OCI-LY7 (cell line): ENCODE data around the gene VTI1A. TPM values are rescaled to one million over a fixed set of nuclear protein-coding genes. Genes with fewer than 3 reads are reported as not detected.
"Not testable (repeated sequence)": the region's sequence is repeated elsewhere in the genome, so short reads cannot be mapped to it uniquely, and the experiment has no call there.

Source experiments
- BruUV-seq: library from RNA; stranded (reverse); fragments of 400-500 nt; replicated peaks from 2 replicates; lab custom pipeline; 2021; lab: Mats Ljungman, UMichigan
- CTCF ChIA-PET: fragments of 300-600 bp; sonication (Branson Sonifier 250); formaldehyde crosslinking; loops from one replicate; lab custom pipeline; 2022; ENCODE audit warnings: antibody characterized with exemption; ENCODE audit not compliant: unreplicated experiment; lab: Charles Lee
- POLR2A ChIA-PET: fragments of 300-600 bp; sonication (Branson Sonifier 250); formaldehyde crosslinking; loops from one replicate; lab custom pipeline; 2022; ENCODE audit warnings: antibody characterized with exemption; lab: Charles Lee
- DNase-seq: peaks from one replicate; pipeline ENCODE4 v3.0.0-alpha.2; 2015; ENCODE audit warnings: low spot score
- H2AFZ ChIP-seq: fragments of 200-600 bp; sonication (generic), shearing (Covaris generic); 2 replicates; pipeline ENCODE4 v1.6.1; 2014; ENCODE audit warnings: mild to moderate bottlenecking, antibody characterized with exemption, low read length, moderate library complexity
- H3K27ac ChIP-seq: fragments of 200-600 bp; sonication (generic); 2 replicates; pipeline ENCODE4 v1.5.1; 2014; ENCODE audit warnings: mixed run types, low read depth, mild to moderate bottlenecking, moderate library complexity, low read length, inconsistent platforms; ENCODE audit not compliant: poor library complexity, severe bottlenecking
- H3K36me3 ChIP-seq: fragments of 200-600 bp; sonication (generic); 2 replicates; pipeline ENCODE4 v1.6.1; 2014; ENCODE audit warnings: mild to moderate bottlenecking, antibody characterized with exemption, low read length, moderate library complexity, mixed read lengths; ENCODE audit not compliant: insufficient read depth
- H3K4me1 ChIP-seq: fragments of 200-600 bp; sonication (generic); 2 replicates; pipeline ENCODE4 v1.5.1; 2014; ENCODE audit warnings: mild to moderate bottlenecking, low read length; ENCODE audit not compliant: insufficient read depth, poor library complexity, severe bottlenecking
- H3K4me2 ChIP-seq: fragments of 200-600 bp; sonication (generic); 2 replicates; pipeline ENCODE4 v1.6.1; 2014; ENCODE audit warnings: mild to moderate bottlenecking, low read length
- H3K4me3 ChIP-seq: fragments of 200-600 bp; sonication (generic); 2 replicates; pipeline ENCODE4 v1.5.1; 2014; ENCODE audit warnings: mild to moderate bottlenecking, low read depth, low read length; ENCODE audit not compliant: poor library complexity, severe bottlenecking
- H3K79me2 ChIP-seq: fragments of 200-600 bp; sonication (generic); 2 replicates; pipeline ENCODE4 v1.6.1; 2016; ENCODE audit warnings: low read depth, mild to moderate bottlenecking, low read length, moderate library complexity, mixed read lengths; ENCODE audit not compliant: insufficient read depth
- H3K9me2 ChIP-seq: fragments of 200-600 bp; sonication (generic); 2 replicates; pipeline ENCODE4 v1.6.1; 2016; ENCODE audit warnings: mild to moderate bottlenecking, low read length, mixed read lengths; ENCODE audit not compliant: insufficient read depth
- H3K9me3 ChIP-seq: fragments of 200-600 bp; sonication (generic); 2 replicates; pipeline ENCODE4 v1.6.1; 2014; ENCODE audit warnings: mild to moderate bottlenecking, mixed run types, low read length, mixed read lengths
- H4K20me1 ChIP-seq: fragments of 200-600 bp; sonication (generic); 2 replicates; pipeline ENCODE4 v1.6.1; 2014; ENCODE audit warnings: mild to moderate bottlenecking, antibody characterized with exemption, low read length, moderate library complexity, mixed read lengths; ENCODE audit not compliant: insufficient read depth
- EZH2phosphoT487 ChIP-seq: fragments of 200-600 bp; sonication (generic); IDR thresholded peaks from 2 replicates; pipeline ENCODE4 v1.6.1; 2018; ENCODE audit warnings: low read depth, borderline replicate concordance, mild to moderate bottlenecking, mixed run types, antibody characterized with exemption, low read length, moderate library complexity, mixed read lengths
- intact Hi-C: fragments of 100-400 bp; cut with micrococcal nuclease; formaldehyde crosslinking; loops from one replicate; pipeline ENCODE4 v1.10.0; 2022; ENCODE audit not compliant: unreplicated experiment
- total RNA-seq, 2 experiments: library from RNA; depleted of rRNA in 1 of 2; stranded (reverse); fragments of >200 nt in 1 of 2; shearing (Covaris generic) in 1 of 2; gene quantifications; 2 replicates each; pipeline ENCODE4 v1.2.3, GENCODE V29; 2014 to 2022
- TF ChIP-seq, protein P1 (sequence below): fragments of 200-600 bp; sonication (generic); conservative IDR thresholded peaks from 2 replicates; pipeline ENCODE4 v1.5.1; 2014; ENCODE audit warnings: mild to moderate bottlenecking, antibody characterized with exemption, low read length, moderate library complexity, mixed read lengths

The VTI1A gene
- total RNA-seq, 2 experiments from 2014 or later, result 39.4 to 45.2 TPM

DNA sequence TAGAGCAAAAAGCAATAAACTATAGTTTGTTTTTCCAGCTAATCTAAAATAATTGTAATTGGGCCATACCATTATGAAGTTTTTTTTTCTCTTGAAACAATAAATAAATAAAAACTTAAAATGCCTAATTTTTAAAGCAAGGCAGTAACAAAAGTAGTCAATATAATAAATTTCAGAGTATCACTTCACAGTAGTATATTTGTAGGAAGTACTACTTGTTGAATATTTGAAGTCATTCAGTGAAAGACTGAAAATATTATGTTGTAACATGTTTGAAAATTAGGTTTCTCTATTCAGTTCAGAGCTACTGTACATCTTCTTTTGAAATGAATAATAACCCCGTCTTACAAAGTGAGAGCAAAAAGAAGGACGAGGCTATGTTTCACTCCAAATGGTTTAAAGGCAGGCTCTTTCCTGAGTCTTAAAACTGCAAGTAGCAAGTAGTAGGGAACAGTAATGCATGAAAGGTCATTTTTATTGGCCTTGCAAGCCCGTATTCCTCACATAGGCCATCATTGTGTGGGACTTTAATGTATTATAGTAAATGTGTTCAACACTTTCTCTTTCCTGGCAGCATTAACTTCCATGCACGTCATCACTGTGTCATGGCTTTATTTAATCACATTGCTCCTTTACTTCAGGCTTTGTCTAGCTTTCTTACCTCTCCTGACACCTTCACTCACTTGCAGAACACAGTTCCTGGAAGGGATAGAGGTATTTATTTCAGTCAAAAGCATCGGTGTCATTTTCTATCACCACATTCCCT lies 141.4 kb downstream of the VTI1A start:
- Histone ChIP-seq H3K9me3 (no peaks in the 10 kb centered on the region), H3K36me3 (no peaks in the 10 kb centered on the region), H3K27ac (no peak overlapping the region), H3K9me2 (no peaks in the 10 kb centered on the region), H3K4me1 (no peaks in the 10 kb centered on the region), H3K4me2 (no peak overlapping the region), H3K79me2 (no peaks in the 10 kb centered on the region), H3K4me3 (no peak overlapping the region), H4K20me1 (no peaks in the 10 kb centered on the region), H2AFZ (no peak overlapping the region)
- intact Hi-C loops, result no loop called here
- ChIA-PET CTCF (no interaction called here), POLR2A (interaction anchor here (0.6 to 1.2 kb wide), 5 partner anchors 14 to 906 kb away, joined by 3 to 6 read pairs (median 3); no protein-coding TSS in a partner anchor)
- no peak for DNase-seq
- TF ChIP-seq, protein P1, sequence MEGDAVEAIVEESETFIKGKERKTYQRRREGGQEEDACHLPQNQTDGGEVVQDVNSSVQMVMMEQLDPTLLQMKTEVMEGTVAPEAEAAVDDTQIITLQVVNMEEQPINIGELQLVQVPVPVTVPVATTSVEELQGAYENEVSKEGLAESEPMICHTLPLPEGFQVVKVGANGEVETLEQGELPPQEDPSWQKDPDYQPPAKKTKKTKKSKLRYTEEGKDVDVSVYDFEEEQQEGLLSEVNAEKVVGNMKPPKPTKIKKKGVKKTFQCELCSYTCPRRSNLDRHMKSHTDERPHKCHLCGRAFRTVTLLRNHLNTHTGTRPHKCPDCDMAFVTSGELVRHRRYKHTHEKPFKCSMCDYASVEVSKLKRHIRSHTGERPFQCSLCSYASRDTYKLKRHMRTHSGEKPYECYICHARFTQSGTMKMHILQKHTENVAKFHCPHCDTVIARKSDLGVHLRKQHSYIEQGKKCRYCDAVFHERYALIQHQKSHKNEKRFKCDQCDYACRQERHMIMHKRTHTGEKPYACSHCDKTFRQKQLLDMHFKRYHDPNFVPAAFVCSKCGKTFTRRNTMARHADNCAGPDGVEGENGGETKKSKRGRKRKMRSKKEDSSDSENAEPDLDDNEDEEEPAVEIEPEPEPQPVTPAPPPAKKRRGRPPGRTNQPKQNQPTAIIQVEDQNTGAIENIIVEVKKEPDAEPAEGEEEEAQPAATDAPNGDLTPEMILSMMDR, result no peak
- TF ChIP-seq EZH2phosphoT487, result no peak
- no TSS peak for BruUV-seq

DNA sequence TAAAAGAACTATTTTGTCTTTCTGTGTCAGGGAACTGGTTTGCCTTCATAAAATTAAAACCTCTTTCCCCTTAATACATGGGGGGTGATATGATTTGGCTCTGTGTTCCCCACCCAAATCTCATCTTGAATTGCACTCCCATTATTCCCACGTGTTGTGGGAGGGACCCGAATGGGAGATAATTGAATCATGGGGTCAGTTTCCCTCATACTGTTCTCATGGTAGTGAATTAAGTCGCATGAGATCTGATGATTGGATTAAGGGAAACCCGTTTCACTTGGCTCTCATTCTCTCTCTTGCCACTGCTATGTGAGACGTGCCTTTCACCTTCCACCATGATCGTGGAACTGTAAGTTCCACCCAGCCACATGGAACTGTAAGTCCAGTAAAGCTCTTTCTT lies 142.1 kb downstream of the VTI1A start:
- ChIA-PET POLR2A (interaction anchor here (1.1 kb wide), 1 partner anchor 13 kb away, joined by 3 read pairs; no protein-coding TSS in a partner anchor), CTCF (no interaction called here)
- Histone ChIP-seq H2AFZ (no peak overlapping the region), H3K4me2 (no peak overlapping the region), H3K9me3 (no peaks in the 10 kb centered on the region), H3K4me3 (no peak overlapping the region), H3K27ac (no peak overlapping the region), H3K4me1 (no peaks in the 10 kb centered on the region), H3K36me3 (no peaks in the 10 kb centered on the region), H3K9me2 (no peaks in the 10 kb centered on the region), H4K20me1 (no peaks in the 10 kb centered on the region), H3K79me2 (no peaks in the 10 kb centered on the region)
- DNase-seq, result no peak
- intact Hi-C loops, result no loop called here
- BruUV-seq, result no TSS peak
- TF ChIP-seq, protein P1, result no peak
- no peak for TF ChIP-seq EZH2phosphoT487

DNA sequence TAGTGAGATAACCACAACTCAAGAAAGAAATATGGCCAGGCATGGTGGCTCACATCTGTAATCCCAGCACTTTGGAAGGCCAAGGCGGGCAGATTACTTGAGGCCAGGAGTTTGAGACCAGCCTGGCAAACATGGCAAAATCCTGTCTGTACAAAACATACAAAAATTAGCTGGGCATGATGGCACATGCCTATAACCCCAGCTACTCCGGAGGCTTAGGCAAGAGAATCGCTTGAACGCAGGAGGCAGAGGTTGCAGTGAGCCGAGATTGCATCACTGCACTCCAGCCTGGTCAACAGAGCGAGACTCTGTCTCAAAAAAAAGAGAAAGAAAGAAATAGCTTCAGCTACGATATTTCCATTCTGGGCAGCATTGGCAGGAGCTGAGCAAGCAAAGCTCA lies 143.8 kb downstream of the VTI1A start:
- BruUV-seq, H3K9me3 ChIP-seq, H4K20me1 ChIP-seq, CTCF ChIA-PET, intact Hi-C loops, H3K36me3 ChIP-seq, DNase-seq, H3K79me2 ChIP-seq, H3K4me2 ChIP-seq, H3K27ac ChIP-seq, H3K9me2 ChIP-seq, H2AFZ ChIP-seq, H3K4me1 ChIP-seq, H3K4me3 ChIP-seq, POLR2A ChIA-PET: not testable (repeated sequence)
